ENCODE data around the gene RIC8A. TPM values are rescaled to one million over a fixed set of nuclear protein-coding genes. Genes with fewer than 3 reads are reported as not detected.

Gene RIC8A
- total RNA-seq, 1 donor from 2014 or later: 85.2 TPM

- Mint-ChIP-seq H3K36me3 (peaks cover 20% of the 10 kb centered on the region), H3K27me3 (ENCODE audit: low read depth) (no peaks in the 10 kb centered on the region), H3K4me3 (peak overlapping the region; percentile 40), H3K4me1 (peaks cover 18% of the 10 kb centered on the region), H3K9me3 (no peaks in the 10 kb centered on the region), H3K27ac (peak overlapping the region; percentile 57)
- no peak for DNase-seq (ENCODE audit: low spot score in 2 of 2, unreplicated experiment in 2 of 2)
- TF ChIP-seq CTCF (IDR thresholded peaks at IDR 0.05; ENCODE audit: unreplicated experiment): no peak
These were observed 3.8 kb downstream of the RIC8A start for GRCh38 chr11:211295-211694.

GRCh38 chr11:211741-212140 lies 4.2 kb downstream of the RIC8A start:
- Mint-ChIP-seq H3K4me3 (peak overlapping the region; percentile 40), H3K9me3 (no peaks in the 10 kb centered on the region), H3K27me3 (ENCODE audit: low read depth) (no peaks in the 10 kb centered on the region), H3K36me3 (peaks cover 20% of the 10 kb centered on the region), H3K4me1 (peaks cover 13% of the 10 kb centered on the region), H3K27ac (peak overlapping the region; percentile 57)
- DNase-seq (ENCODE audit: low spot score in 2 of 2, unreplicated experiment in 2 of 2): no peak
- TF ChIP-seq CTCF (IDR thresholded peaks at IDR 0.05; ENCODE audit: unreplicated experiment): no peak

- no peaks in the 10 kb centered on the region for H3K27me3 Mint-ChIP-seq (ENCODE audit: low read depth)
- DNase-seq (ENCODE audit: low spot score in 2 of 2, unreplicated experiment in 2 of 2): no peak
- no peak overlapping the region for H3K27ac Mint-ChIP-seq
- peaks cover 13% of the 10 kb centered on the region for H3K4me1 Mint-ChIP-seq
- H3K9me3 Mint-ChIP-seq: no peaks in the 10 kb centered on the region
- H3K4me3 Mint-ChIP-seq: no peak overlapping the region
- TF ChIP-seq CTCF (IDR thresholded peaks at IDR 0.05; ENCODE audit: unreplicated experiment): no peak
- peaks cover 20% of the 10 kb centered on the region for H3K36me3 Mint-ChIP-seq
These were observed 4.9 kb downstream of the RIC8A start for GRCh38 chr11:212150-213100.

GRCh38 chr11:213111-213510 lies 5.6 kb downstream of the RIC8A start:
- peaks cover 20% of the 10 kb centered on the region for H3K36me3 Mint-ChIP-seq
- DNase-seq (ENCODE audit: low spot score in 2 of 2, unreplicated experiment in 2 of 2): no peak
- H3K27me3 Mint-ChIP-seq (ENCODE audit: low read depth): no peaks in the 10 kb centered on the region
- no peak overlapping the region for H3K27ac Mint-ChIP-seq
- no peaks in the 10 kb centered on the region for H3K9me3 Mint-ChIP-seq
- H3K4me3 Mint-ChIP-seq: no peak overlapping the region
- TF ChIP-seq CTCF (IDR thresholded peaks at IDR 0.05; ENCODE audit: unreplicated experiment): no peak
- H3K4me1 Mint-ChIP-seq: peaks cover 13% of the 10 kb centered on the region

GRCh38 chr11:214083-214482 lies 6.6 kb downstream of the RIC8A start:
- TF ChIP-seq CTCF (IDR thresholded peaks at IDR 0.05; ENCODE audit: unreplicated experiment): no peak
- no peak overlapping the region for H3K4me3 Mint-ChIP-seq
- no peak for DNase-seq (ENCODE audit: low spot score in 2 of 2, unreplicated experiment in 2 of 2)
- H3K36me3 Mint-ChIP-seq: peaks cover 20% of the 10 kb centered on the region
- no peaks in the 10 kb centered on the region for H3K9me3 Mint-ChIP-seq
- H3K27me3 Mint-ChIP-seq (ENCODE audit: low read depth): no peaks in the 10 kb centered on the region
- H3K4me1 Mint-ChIP-seq: peaks cover 11% of the 10 kb centered on the region
- no peak overlapping the region for H3K27ac Mint-ChIP-seq
